ENCODE measurements around the gene SEMA4D.

SEMA4D gene

GRCh38 chr9:89465001-89465451 lies 32.9 kb downstream of the SEMA4D start:
- Histone ChIP-seq H3K27ac (no peak overlapping the region), H3K9me3 (ENCODE audit: control insufficient read depth, low read length) (no peaks in the 10 kb centered on the region), H2AFZ (no peak overlapping the region), H3K36me3 (ENCODE audit: control insufficient read depth, insufficient read depth, low read length) (no peaks in the 10 kb centered on the region), H3K9ac (no peak overlapping the region), H3K4me3 (ENCODE audit: low read depth, low read length) (no peak overlapping the region), H3K4me2 (ENCODE audit: low read length) (no peak overlapping the region), H3K27me3 (ENCODE audit: control insufficient read depth, insufficient read depth, low read length) (no peaks in the 10 kb centered on the region), H3K79me2 (no peaks in the 10 kb centered on the region), H3K4me1 (no peaks in the 10 kb centered on the region)
- no peak for TF ChIP-seq CTCF (IDR thresholded peaks at IDR 0.05)

GRCh38 chr9:89464300-89464901 lies 33.5 kb downstream of the SEMA4D start:
- Histone ChIP-seq H3K4me3 (ENCODE audit: low read depth, low read length) (no peak overlapping the region), H3K4me1 (no peaks in the 10 kb centered on the region), H3K27ac (no peak overlapping the region), H3K9me3 (ENCODE audit: control insufficient read depth, low read length) (no peaks in the 10 kb centered on the region), H3K4me2 (ENCODE audit: low read length) (no peak overlapping the region), H2AFZ (no peak overlapping the region), H3K79me2 (no peaks in the 10 kb centered on the region), H3K9ac (no peak overlapping the region), H3K27me3 (ENCODE audit: control insufficient read depth, insufficient read depth, low read length) (no peaks in the 10 kb centered on the region), H3K36me3 (ENCODE audit: control insufficient read depth, insufficient read depth, low read length) (no peaks in the 10 kb centered on the region)
- TF ChIP-seq CTCF (IDR thresholded peaks at IDR 0.05), result no peak

GRCh38 chr9:89462817-89463683 lies 34.9 kb downstream of the SEMA4D start:
- Histone ChIP-seq H3K4me3 (ENCODE audit: low read depth, low read length) (no peak overlapping the region), H3K4me1 (no peaks in the 10 kb centered on the region), H3K9me3 (ENCODE audit: control insufficient read depth, low read length) (no peaks in the 10 kb centered on the region), H3K27me3 (ENCODE audit: control insufficient read depth, insufficient read depth, low read length) (no peaks in the 10 kb centered on the region), H3K4me2 (ENCODE audit: low read length) (no peak overlapping the region), H3K9ac (no peak overlapping the region), H3K79me2 (no peaks in the 10 kb centered on the region), H3K36me3 (ENCODE audit: control insufficient read depth, insufficient read depth, low read length) (no peaks in the 10 kb centered on the region), H3K27ac (no peak overlapping the region), H2AFZ (no peak overlapping the region)
- TF ChIP-seq CTCF (IDR thresholded peaks at IDR 0.05), result no peak

GRCh38 chr9:89462199-89462598 lies 35.7 kb downstream of the SEMA4D start:
- Histone ChIP-seq H3K9ac (no peak overlapping the region), H3K36me3 (ENCODE audit: control insufficient read depth, insufficient read depth, low read length) (no peaks in the 10 kb centered on the region), H3K27me3 (ENCODE audit: control insufficient read depth, insufficient read depth, low read length) (no peaks in the 10 kb centered on the region), H3K4me1 (no peaks in the 10 kb centered on the region), H3K9me3 (ENCODE audit: control insufficient read depth, low read length) (no peaks in the 10 kb centered on the region), H3K79me2 (no peaks in the 10 kb centered on the region), H2AFZ (no peak overlapping the region), H3K27ac (no peak overlapping the region), H3K4me2 (ENCODE audit: low read length) (no peak overlapping the region), H3K4me3 (ENCODE audit: low read depth, low read length) (no peak overlapping the region)
- no peak for TF ChIP-seq CTCF (IDR thresholded peaks at IDR 0.05)

All from parathyroid adenoma (tissue), 2 donors.